K562 (cell line): Measurements from ENCODE around the gene VPS35. TPM values are rescaled to one million over a fixed set of nuclear protein-coding genes. Genes with fewer than 3 reads are reported as not detected.

Source experiments
- ATAC-seq: fragments of 200-7000 bp; cut with Tn5 transposase; 3 replicates; pipeline ENCODE4 v1.9.1; 2020; ENCODE audit warnings: moderate library complexity
- BruUV-seq: library from RNA; stranded (reverse); fragments of 400-500 nt; replicated peaks from 2 replicates; lab custom pipeline; 2021; lab: Mats Ljungman, UMichigan
- CTCF ChIA-PET: fragments of 300-600 bp; formaldehyde crosslinking; extraction: SDS; loops from one replicate; lab custom pipeline; 2021; ENCODE audit warnings: low intra/inter-chr PET ratio; lab: Yijun Ruan, JAX
- POLR2A ChIA-PET: fragments of 300-600, 350-650 bp; sonication (Branson Sonifier 250); formaldehyde crosslinking; extraction: SDS; loops from one replicate; lab custom pipeline; 2021; ENCODE audit warnings: antibody characterized with exemption, inconsistent platforms; lab: Yijun Ruan, JAX
- DNase-seq, 4 experiments: peaks; one replicate each; pipeline versions ENCODE4 v3.0.0 to v3.0.0-alpha.2; 2011 to 2018; ENCODE audit warnings: low spot score in 3 of 4, mixed read lengths in 3 of 4; ENCODE audit errors: extremely low read depth in 1 of 4
- FAIRE-seq: peaks from 2 replicates; lab custom pipeline; 2011; peaks lifted over from hg19 to GRCh38; lab: Jason Lieb, UNC
- H2AFZ ChIP-seq: 2 replicates; pipeline ENCODE4 v1.6.0; 2011; ENCODE audit warnings: low read depth, low read length, control low read depth, inconsistent platforms
- H3K27ac ChIP-seq: fragments of 200-600 bp; 3 replicates; pipeline ENCODE4 v1.8.0; 2011; ENCODE audit warnings: low read depth, mild to moderate bottlenecking, control low read depth, inconsistent platforms, low read length, moderate library complexity, mixed read lengths; ENCODE audit errors: extremely low read depth
- H3K27me3 ChIP-seq, 2 experiments: fragments of 300-600 bp in 1 of 2; 2 replicates in 1 of 2; 3 replicates in 1 of 2; pipeline versions ENCODE4 v1.6.0 to v1.8.0; 2011; ENCODE audit warnings: inconsistent platforms in 2 of 2, low read length in 2 of 2, mild to moderate bottlenecking in 1 of 2, mixed read lengths in 1 of 2, moderate library complexity in 1 of 2; ENCODE audit not compliant: control insufficient read depth in 2 of 2, insufficient read depth in 2 of 2
- H3K36me3 ChIP-seq: fragments of 300-600 bp; 3 replicates; pipeline ENCODE4 v1.8.0; 2011; ENCODE audit warnings: mild to moderate bottlenecking, low read length, inconsistent platforms; ENCODE audit not compliant: control insufficient read depth, insufficient read depth
- H3K4me1 ChIP-seq, 2 experiments: fragments of 200-600 bp in 1 of 2; replicated peaks in 1 of 2; 2 replicates in 1 of 2; 3 replicates in 1 of 2; pipeline versions ENCODE4 v1.5.1 to v1.8.0; 2011; ENCODE audit warnings: inconsistent platforms in 2 of 2, low read length in 2 of 2, mild to moderate bottlenecking in 1 of 2, mixed read lengths in 1 of 2, moderate library complexity in 1 of 2; ENCODE audit not compliant: control insufficient read depth in 2 of 2, insufficient read depth in 2 of 2
- H3K4me2 ChIP-seq: 2 replicates; pipeline ENCODE4 v1.6.1; 2011; ENCODE audit warnings: low read length, control low read depth, inconsistent platforms, mixed read lengths; ENCODE audit not compliant: insufficient read depth
- H3K4me3 ChIP-seq: fragments of 200-600 bp; sonication (generic), shearing (Covaris generic); 2 replicates; pipeline ENCODE4 v1.5.1; 2016; ENCODE audit warnings: control low read depth, inconsistent platforms
- H3K79me2 ChIP-seq: fragments of 200-600 bp; 3 replicates; pipeline ENCODE4 v1.8.0; 2011; ENCODE audit warnings: low read length, inconsistent platforms; ENCODE audit not compliant: control insufficient read depth, insufficient read depth
- H3K9ac ChIP-seq, 2 experiments: 2 replicates each; pipeline versions ENCODE4 v1.6.0 to v1.6.1; 2011; ENCODE audit warnings: low read depth in 2 of 2, low read length in 2 of 2, control low read depth in 1 of 2, inconsistent platforms in 1 of 2, mild to moderate bottlenecking in 1 of 2, mixed read lengths in 1 of 2; ENCODE audit not compliant: insufficient read depth in 1 of 2
- H3K9me1 ChIP-seq: one replicate; pipeline ENCODE4 v1.6.0; 2011; ENCODE audit warnings: inconsistent platforms, mild to moderate bottlenecking, low read length, moderate library complexity; ENCODE audit not compliant: control insufficient read depth, insufficient read depth
- H3K9me3 ChIP-seq: replicated peaks from 2 replicates; pipeline ENCODE4 v1.5.1; 2011; ENCODE audit warnings: low read depth, low read length, inconsistent platforms; ENCODE audit not compliant: control insufficient read depth, insufficient read depth
- H4K20me1 ChIP-seq: replicated peaks from 2 replicates; pipeline ENCODE4 v1.6.1; 2011; ENCODE audit warnings: low read length, inconsistent platforms, mixed read lengths; ENCODE audit not compliant: control insufficient read depth, insufficient read depth
- BRD4 ChIP-seq: fragments of 200-600 bp; sonication (generic); IDR thresholded peaks from 2 replicates; pipeline ENCODE4 v1.6.1; 2017; ENCODE audit warnings: inconsistent platforms
- E2F8 ChIP-seq: fragments of 450-650 bp; IDR thresholded peaks from 2 replicates; pipeline ENCODE4 v1.7.1; 2018; ENCODE audit warnings: mild to moderate bottlenecking, low read depth; ENCODE audit not compliant: partially characterized antibody
- FOXM1 ChIP-seq, 2 experiments: fragments of 450-650 bp in 1 of 2; sonication (generic) in 1 of 2; formaldehyde crosslinking in 1 of 2; IDR thresholded peaks; 2 replicates each; pipeline versions ENCODE4 v1.6.1 to v1.9.0; 2017 to 2022; ENCODE audit warnings: low read depth in 2 of 2, mild to moderate bottlenecking in 2 of 2, missing genetic modification reagents in 1 of 2, moderate library complexity in 1 of 2
- GTF2E2 ChIP-seq: fragments of 200-800 bp; sonication (Bioruptor generic); IDR thresholded peaks from 2 replicates; pipeline ENCODE4 v1.6.1; 2016; ENCODE audit warnings: missing genetic modification characterization, missing compliant biosample characterization
- KDM1A ChIP-seq, 2 experiments: fragments of 450-650 bp; IDR thresholded peaks; 2 replicates each; pipeline ENCODE4 v1.6.1; 2016; ENCODE audit warnings: mild to moderate bottlenecking in 2 of 2
- NUFIP1 ChIP-seq: fragments of 450-650 bp; IDR thresholded peaks from 2 replicates; pipeline ENCODE4 v1.6.1; 2018; ENCODE audit not compliant: partially characterized antibody
- RBM25 ChIP-seq: fragments of 200-400 bp; formaldehyde crosslinking; IDR thresholded peaks from 2 replicates; pipeline ENCODE4 v1.6.1; 2018; ENCODE audit warnings: low read length, low read depth, moderate library complexity; ENCODE audit not compliant: severe bottlenecking
- SP1 ChIP-seq: sonication (generic); formaldehyde crosslinking; IDR thresholded peaks from 2 replicates; pipeline ENCODE4 v1.8.1; 2022; ENCODE audit warnings: mild to moderate bottlenecking, missing genetic modification reagents
- ZBTB7A ChIP-seq: IDR thresholded peaks from 2 replicates; pipeline ENCODE4 v1.6.1; 2011; ENCODE audit warnings: low read depth, mild to moderate bottlenecking, low read length, moderate library complexity, borderline replicate concordance; ENCODE audit not compliant: control insufficient read depth
- ZNF551 ChIP-seq: fragments of 250-450 bp; sonication (Bioruptor Pico); IDR thresholded peaks from 2 replicates; pipeline ENCODE4 v1.5.0; 2021; ENCODE audit warnings: mild to moderate bottlenecking, moderate library complexity
- ZNF583 ChIP-seq: fragments of 250-450 bp; sonication (Bioruptor Pico); IDR thresholded peaks from 2 replicates; pipeline ENCODE4 v1.4.0; 2020
- WGBS: fragments of 100-300 bp; shearing (Covaris generic); methylation state at CpG from one replicate; pipeline ENCODE4 v1.1.6; 2016; ENCODE audit warnings: low coverage, mixed read lengths; ENCODE audit not compliant: insufficient coverage; ENCODE audit errors: missing lambda C conversion rate; 5-methylcytosine and 5-hydroxymethylcytosine counted together
- in situ Hi-C: fragments of 300-500 bp; cut with MboI; formaldehyde crosslinking; loops from 4 replicates; pipeline ENCODE4 v1.15.0; 2018; ENCODE audit warnings: inconsistent platforms, mixed read lengths
- intact Hi-C: fragments of 100-400 bp; cut with micrococcal nuclease; formaldehyde crosslinking; loops from 2 replicates; pipeline ENCODE4 v1.14.2; 2022
- polyA plus RNA-seq, 8 experiments: library from polyadenylated mRNA; depleted of rRNA in 4 of 8; stranded (reverse) in 5 of 8; unstranded in 3 of 8; fragments of >200 nt; fragmentation: Nextera tagmentation in 2 of 8; fragmentation: Illumina TruSeq in 1 of 8; extraction: Ambion mirVana in 2 of 8; extraction: Trizol in 1 of 8; gene quantifications; 2 replicates each; pipeline versions ENCODE4 v1.2.1 to v1.2.3, GENCODE V29; 2011 to 2014; ENCODE audit warnings: inconsistent platforms in 1 of 8, missing spikeins in 1 of 8
- total RNA-seq, 7 experiments: library from RNA; depleted of rRNA in 6 of 7; stranded (reverse); fragments of >200 nt in 6 of 7; fragmentation: Illumina TruSeq in 2 of 7; extraction: Trizol in 2 of 7; gene quantifications; 2 replicates each; pipeline versions ENCODE4 v1.2.1 to v1.2.3, GENCODE V29; 2011 to 2021; ENCODE audit warnings: low replicate concordance in 1 of 7
- TF ChIP-seq, protein P1 (sequence below): sonication (generic); formaldehyde crosslinking; IDR thresholded peaks from 2 replicates; pipeline ENCODE4 v1.8.1; 2023; ENCODE audit warnings: mild to moderate bottlenecking, missing genetic modification reagents
- TF ChIP-seq, protein P2 (sequence below): sonication (generic); formaldehyde crosslinking; IDR thresholded peaks from 2 replicates; pipeline ENCODE4 v1.8.0; 2022; ENCODE audit warnings: mild to moderate bottlenecking, missing genetic modification reagents, borderline replicate concordance

Gene VPS35
- total and polyA plus RNA-seq, 9 of the 15 experiments (the other 6 are each of a cell fraction or from before 2014, with no cell fraction given): 32.7 to 131 (median 66.2) TPM

DNA sequence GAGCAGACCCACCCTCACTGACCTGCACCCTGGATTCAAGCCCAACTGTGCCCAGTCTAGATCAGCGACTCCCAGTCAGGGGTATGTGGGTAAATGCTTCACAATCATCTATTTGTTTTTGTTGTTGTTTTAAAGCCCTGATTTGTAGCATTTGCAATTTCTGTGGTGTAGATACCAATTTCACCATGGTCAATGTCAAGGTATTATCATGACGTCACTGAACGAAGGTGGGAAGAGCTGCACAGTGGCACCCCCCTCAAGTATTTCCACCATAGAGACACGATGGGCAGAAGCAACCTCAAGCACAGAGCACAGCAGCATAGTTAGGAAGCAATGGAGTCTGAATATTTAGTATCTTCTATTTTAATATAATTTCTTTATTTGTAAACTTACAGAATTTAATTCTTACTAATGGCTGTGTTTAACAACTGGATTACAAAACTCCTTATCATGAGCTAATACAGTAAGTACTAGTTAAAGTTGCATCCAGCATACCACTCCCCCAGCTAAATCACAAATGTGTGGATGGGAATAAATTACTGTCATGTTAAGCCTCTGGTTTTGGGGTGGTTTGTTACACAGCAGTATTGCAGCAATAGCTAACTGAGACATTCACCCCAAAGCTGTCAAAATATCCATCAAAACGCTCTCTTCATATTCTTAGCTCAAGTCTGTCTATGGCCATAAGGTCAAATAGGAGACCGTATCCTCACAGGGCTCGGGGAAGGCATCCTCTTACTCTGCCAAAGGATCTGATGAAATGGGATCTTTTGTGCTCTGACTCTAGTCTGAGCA lies 26.0 kb upstream of the VPS35 start:
- H3K9ac ChIP-seq: no peak overlapping the region
- BruUV-seq: no TSS peak
- H4K20me1 ChIP-seq: 0 out of 2 replicates have a peak, but pooled peaks cover 3% of the 10 kb centered on the region
- intact Hi-C loops: no loop called here
- FAIRE-seq (no peak), ATAC-seq (no peak), DNase-seq (no peak)
- no peaks in the 10 kb centered on the region for H3K9me3 ChIP-seq
- no peak overlapping the region for H2AFZ ChIP-seq
- 50% methylated on average over 7 of the region's 7 CpGs for WGBS
- no peak overlapping the region for H3K4me2 ChIP-seq
- no peaks in the 10 kb centered on the region for H3K79me2 ChIP-seq
- no peaks in the 10 kb centered on the region for H3K27me3 ChIP-seq
- no peaks in the 10 kb centered on the region for H3K4me1 ChIP-seq
- H3K9me1 ChIP-seq: no peaks in the 10 kb centered on the region
- H3K36me3 ChIP-seq: no peaks in the 10 kb centered on the region
- ChIA-PET CTCF (no interaction called here), POLR2A (interaction anchor here (0.8 kb wide), 1 partner anchor 10 kb away, joined by 3 read pairs; no protein-coding TSS in a partner anchor)
- H3K27ac ChIP-seq: no peak overlapping the region
- in situ Hi-C loops: no loop called here
- no peak overlapping the region for H3K4me3 ChIP-seq
- TF ChIP-seq GTF2E2 (tag) (no peak), ZBTB7A (no peak), ZNF551 (CRISPR knock-in tag) (no peak), NUFIP1 (no peak), RBM25 (peak; percentile 70), FOXM1 (IDR thresholded peaks at IDR 0.05; ENCODE audit: low read depth) (no peak), FOXM1 (CRISPR knock-in tag; IDR thresholded peaks at IDR 0.05; ENCODE audit: low read depth) (no peak), ZNF583 (CRISPR knock-in tag) (no peak), E2F8 (no peak), SP1 (no peak), BRD4 (no peak), KDM1A (IDR thresholded peaks at IDR 0.05) (peak in 1 of 2 experiments; percentile 24; a peak in 1 of 4 replicates)
- TF ChIP-seq, protein P1, sequence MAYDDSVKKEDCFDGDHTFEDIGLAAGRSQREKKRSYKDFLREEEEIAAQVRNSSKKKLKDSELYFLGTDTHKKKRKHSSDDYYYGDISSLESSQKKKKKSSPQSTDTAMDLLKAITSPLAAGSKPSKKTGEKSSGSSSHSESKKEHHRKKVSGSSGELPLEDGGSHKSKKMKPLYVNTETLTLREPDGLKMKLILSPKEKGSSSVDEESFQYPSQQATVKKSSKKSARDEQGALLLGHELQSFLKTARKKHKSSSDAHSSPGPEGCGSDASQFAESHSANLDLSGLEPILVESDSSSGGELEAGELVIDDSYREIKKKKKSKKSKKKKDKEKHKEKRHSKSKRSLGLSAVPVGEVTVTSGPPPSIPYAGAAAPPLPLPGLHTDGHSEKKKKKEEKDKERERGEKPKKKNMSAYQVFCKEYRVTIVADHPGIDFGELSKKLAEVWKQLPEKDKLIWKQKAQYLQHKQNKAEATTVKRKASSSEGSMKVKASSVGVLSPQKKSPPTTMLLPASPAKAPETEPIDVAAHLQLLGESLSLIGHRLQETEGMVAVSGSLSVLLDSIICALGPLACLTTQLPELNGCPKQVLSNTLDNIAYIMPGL (CRISPR knock-in tag): no peak
- TF ChIP-seq, protein P2, sequence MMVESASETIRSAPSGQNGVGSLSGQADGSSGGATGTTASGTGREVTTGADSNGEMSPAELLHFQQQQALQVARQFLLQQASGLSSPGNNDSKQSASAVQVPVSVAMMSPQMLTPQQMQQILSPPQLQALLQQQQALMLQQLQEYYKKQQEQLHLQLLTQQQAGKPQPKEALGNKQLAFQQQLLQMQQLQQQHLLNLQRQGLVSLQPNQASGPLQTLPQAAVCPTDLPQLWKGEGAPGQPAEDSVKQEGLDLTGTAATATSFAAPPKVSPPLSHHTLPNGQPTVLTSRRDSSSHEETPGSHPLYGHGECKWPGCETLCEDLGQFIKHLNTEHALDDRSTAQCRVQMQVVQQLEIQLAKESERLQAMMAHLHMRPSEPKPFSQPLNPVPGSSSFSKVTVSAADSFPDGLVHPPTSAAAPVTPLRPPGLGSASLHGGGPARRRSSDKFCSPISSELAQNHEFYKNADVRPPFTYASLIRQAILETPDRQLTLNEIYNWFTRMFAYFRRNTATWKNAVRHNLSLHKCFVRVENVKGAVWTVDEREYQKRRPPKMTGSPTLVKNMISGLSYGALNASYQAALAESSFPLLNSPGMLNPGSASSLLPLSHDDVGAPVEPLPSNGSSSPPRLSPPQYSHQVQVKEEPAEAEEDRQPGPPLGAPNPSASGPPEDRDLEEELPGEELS: no peak
